PC-9 (cell line): ENCODE measurements around the gene CCM2. TPM values are rescaled to one million over a fixed set of nuclear protein-coding genes. Genes with fewer than 3 reads are reported as not detected.

Experiments used
- BruUV-seq: library from RNA; stranded (reverse); fragments of 400-500 nt; replicated peaks from 2 replicates; lab custom pipeline; 2021; lab: Mats Ljungman, UMichigan
- CTCF ChIA-PET: fragments of 300-600 bp; sonication (Branson Sonifier 250); formaldehyde crosslinking; loops from one replicate; lab custom pipeline; 2022; ENCODE audit warnings: antibody characterized with exemption; lab: Charles Lee
- POLR2A ChIA-PET: fragments of 300-600 bp; sonication (Branson Sonifier 250); formaldehyde crosslinking; loops from one replicate; lab custom pipeline; 2022; ENCODE audit warnings: antibody characterized with exemption; ENCODE audit not compliant: unreplicated experiment; lab: Charles Lee
- DNase-seq, 2 experiments: peaks; one replicate each; pipeline versions ENCODE4 v3.0.0 to v3.0.0-alpha.2; 2015 to 2022; ENCODE audit warnings: mixed read lengths in 1 of 2
- H2AFZ ChIP-seq: fragments of 200-600 bp; sonication (generic); 2 replicates; pipeline ENCODE4 v1.8.1; 2017; ENCODE audit warnings: antibody characterized with exemption
- H3F3A ChIP-seq: fragments of 200-600 bp; sonication (generic); 2 replicates; pipeline ENCODE4 v1.8.1; 2017; ENCODE audit warnings: antibody characterized with exemption, mild to moderate bottlenecking, low read depth; ENCODE audit not compliant: insufficient read depth
- H3K27ac ChIP-seq: fragments of 200-600 bp; sonication (generic); 2 replicates; pipeline ENCODE4 v1.6.1; 2016; ENCODE audit warnings: mixed run types
- H3K27me3 ChIP-seq: fragments of 200-600 bp; sonication (generic); 2 replicates; pipeline ENCODE4 v1.6.1; 2016; ENCODE audit warnings: low read depth, mixed run types; ENCODE audit not compliant: insufficient read depth
- H3K36me3 ChIP-seq: fragments of 200-600 bp; sonication (generic); 2 replicates; pipeline ENCODE4 v1.6.1; 2016; ENCODE audit warnings: low read depth, mixed run types
- H3K4me1 ChIP-seq: fragments of 200-600 bp; sonication (generic); replicated peaks from 2 replicates; pipeline ENCODE4 v1.6.1; 2016; ENCODE audit warnings: mixed run types; ENCODE audit not compliant: insufficient read depth
- H3K4me2 ChIP-seq: fragments of 200-600 bp; sonication (generic); 2 replicates; pipeline ENCODE4 v1.6.1; 2017; ENCODE audit warnings: mixed run types
- H3K4me3 ChIP-seq: fragments of 200-600 bp; sonication (generic); 2 replicates; pipeline ENCODE4 v1.6.1; 2016; ENCODE audit warnings: mixed run types
- H3K79me2 ChIP-seq: fragments of 200-600 bp; sonication (generic); 2 replicates; pipeline ENCODE4 v1.6.1; 2017; ENCODE audit warnings: low read depth, mixed run types
- H3K9me2 ChIP-seq: fragments of 200-600 bp; sonication (generic); 2 replicates; pipeline ENCODE4 v1.8.1; 2017; ENCODE audit warnings: mild to moderate bottlenecking; ENCODE audit not compliant: insufficient read depth
- H3K9me3 ChIP-seq: fragments of 200-600 bp; sonication (generic); 2 replicates; pipeline ENCODE4 v1.8.1; 2016; ENCODE audit warnings: low read depth; ENCODE audit not compliant: insufficient read depth
- H4K20me1 ChIP-seq: fragments of 200-600 bp; sonication (generic); 2 replicates; pipeline ENCODE4 v1.8.1; 2017; ENCODE audit not compliant: insufficient read depth
- CTCF ChIP-seq: fragments of 200-600 bp; sonication (generic); conservative IDR thresholded peaks from 2 replicates; pipeline ENCODE4 v1.6.1; 2017; ENCODE audit warnings: mixed run types, antibody characterized with exemption, mild to moderate bottlenecking, moderate library complexity
- EZH2 ChIP-seq: fragments of 200-600 bp; sonication (generic); IDR thresholded peaks from 2 replicates; pipeline ENCODE4 v1.8.0; 2017; ENCODE audit warnings: antibody characterized with exemption, low read depth
- intact Hi-C: fragments of 100-400 bp; cut with micrococcal nuclease; formaldehyde crosslinking; loops from one replicate; pipeline ENCODE4 v1.10.0; 2022; ENCODE audit not compliant: unreplicated experiment
- total RNA-seq: library from RNA; stranded (reverse); gene quantifications from 2 replicates; pipeline ENCODE4 v1.2.3, GENCODE V29; 2021

Gene CCM2
- total RNA-seq, 1 experiment from 2014 or later, result 54.2 TPM

- Histone ChIP-seq H3K9me2 (no peaks in the 10 kb centered on the region), H3K4me2 (no peak overlapping the region), H3F3A (peaks cover 3% of the 10 kb centered on the region), H3K27ac (no peak overlapping the region), H4K20me1 (no peaks in the 10 kb centered on the region; the same call in 1 of the 2 replicates), H2AFZ (no peak overlapping the region), H3K4me3 (no peak overlapping the region), H3K27me3 (no peaks in the 10 kb centered on the region), H3K36me3 (0 out of 2 replicates have a peak, but pooled peaks cover 7% of the 10 kb centered on the region), H3K4me1 (no peaks in the 10 kb centered on the region), H3K79me2 (peaks cover 12% of the 10 kb centered on the region), H3K9me3 (no peaks in the 10 kb centered on the region)
- TF ChIP-seq CTCF (no peak), EZH2 (no peak)
- BruUV-seq, result no TSS peak
- intact Hi-C loops, result no loop called here
- ChIA-PET CTCF (no interaction called here), POLR2A (no interaction called here)
- DNase-seq, result no peak
Measured at GRCh38 chr7:45064047-45064725, 64.2 kb downstream of the CCM2 start.

- H3K4me1 ChIP-seq, result no peaks in the 10 kb centered on the region
- H3K27me3 ChIP-seq, result no peaks in the 10 kb centered on the region
- peaks cover 3% of the 10 kb centered on the region for H3F3A ChIP-seq
- CTCF ChIA-PET, result no interaction called here
- 0 out of 2 replicates have a peak, but pooled peaks cover 7% of the 10 kb centered on the region for H3K36me3 ChIP-seq
- no peak overlapping the region for H3K27ac ChIP-seq
- no peaks in the 10 kb centered on the region; the same call in 1 of the 2 replicates for H4K20me1 ChIP-seq
- POLR2A ChIA-PET, result interaction anchor here (1.0 kb wide), 1 partner anchor 88 kb away, joined by 7 read pairs; no protein-coding TSS in a partner anchor
- H3K9me3 ChIP-seq, result no peaks in the 10 kb centered on the region
- TF ChIP-seq CTCF (no peak), EZH2 (no peak)
- H2AFZ ChIP-seq, result no peak overlapping the region
- no peak for DNase-seq
- no TSS peak for BruUV-seq
- intact Hi-C loops, result no loop called here
- H3K4me3 ChIP-seq, result no peak overlapping the region
- H3K79me2 ChIP-seq, result peaks cover 10% of the 10 kb centered on the region; the same call in 1 of the 2 replicates
- no peaks in the 10 kb centered on the region for H3K9me2 ChIP-seq
- no peak overlapping the region for H3K4me2 ChIP-seq
Measured at GRCh38 chr7:45065031-45065995, 65.3 kb downstream of the CCM2 start.

- TF ChIP-seq CTCF (no peak), EZH2 (no peak)
- Histone ChIP-seq H4K20me1 (no peaks in the 10 kb centered on the region; the same call in 1 of the 2 replicates), H3K79me2 (peaks cover 9% of the 10 kb centered on the region; the same call in 1 of the 2 replicates), H3K4me2 (no peak overlapping the region), H3K4me1 (no peaks in the 10 kb centered on the region), H3F3A (peaks cover 5% of the 10 kb centered on the region; the same call in 1 of the 2 replicates), H3K9me2 (no peaks in the 10 kb centered on the region), H3K27ac (no peak overlapping the region), H2AFZ (no peak overlapping the region), H3K4me3 (no peak overlapping the region), H3K27me3 (no peaks in the 10 kb centered on the region), H3K9me3 (no peaks in the 10 kb centered on the region), H3K36me3 (0 out of 2 replicates have a peak, but pooled peaks cover 7% of the 10 kb centered on the region)
- no TSS peak for BruUV-seq
- ChIA-PET POLR2A (interaction anchor here (1.0 kb wide), 1 partner anchor 89 kb away, joined by 7 read pairs; no protein-coding TSS in a partner anchor), CTCF (no interaction called here)
- intact Hi-C loops, result no loop called here
- DNase-seq, result no peak
Measured at GRCh38 chr7:45066409-45066808, 66.4 kb downstream of the CCM2 start.
